Ascending aorta (tissue), 2 donors: ENCODE measurements around the gene FBLN1. TPM values are rescaled to one million over a fixed set of nuclear protein-coding genes. Genes with fewer than 3 reads are reported as not detected.

Experiments used
- DNase-seq, 2 donors: peaks; one replicate each; pipeline ENCODE4 v3.0.0-alpha.2; 2019; ENCODE audit warnings: low spot score in 2 of 2
- H3K27ac ChIP-seq, 2 donors: fragments of 200-600 bp; sonication (generic); one replicate each; pipeline ENCODE4 v1.5.1; 2016 to 2017; ENCODE audit warnings: mild to moderate bottlenecking in 1 of 2
- H3K27me3 ChIP-seq: fragments of 200-600 bp; sonication (generic); one replicate; pipeline ENCODE4 v1.5.1; 2017
- H3K36me3 ChIP-seq, 2 donors: fragments of 200-600 bp; sonication (generic); one replicate each; pipeline ENCODE4 v1.5.1; 2016
- H3K4me1 ChIP-seq, 2 donors: fragments of 200-600 bp; sonication (generic); one replicate each; pipeline ENCODE4 v1.5.1; 2016 to 2017; ENCODE audit warnings: mild to moderate bottlenecking in 1 of 2
- H3K4me3 ChIP-seq, 2 donors: fragments of 200-600 bp; sonication (generic); one replicate each; pipeline ENCODE4 v1.5.1; 2016 to 2017; ENCODE audit warnings: mild to moderate bottlenecking in 1 of 2
- H3K9me3 ChIP-seq, 2 donors: fragments of 200-600 bp; sonication (generic); one replicate each; pipeline ENCODE4 v1.5.1; 2016
- CTCF ChIP-seq, 3 experiments: fragments of 200-600 bp in 2 of 3; fragments of 450-650 bp in 1 of 3; sonication (generic) in 2 of 3; IDR thresholded peaks; one replicate each; pipeline ENCODE4 v1.5.1; 2016 to 2019; ENCODE audit warnings: antibody characterized with exemption in 3 of 3, mild to moderate bottlenecking in 1 of 3, moderate library complexity in 1 of 3
- intact Hi-C: fragments of 100-400 bp; cut with DNase I; formaldehyde crosslinking; loops from one replicate; pipeline ENCODE4 v1.15.1; 2023
- total RNA-seq: library from RNA; depleted of rRNA; stranded (reverse); fragments of >200 nt; gene quantifications from one replicate; pipeline ENCODE4 v1.1.0, GENCODE V29; 2016

FBLN1 gene
- total RNA-seq, 1 donor from 2014 or later = 580 TPM

GRCh38 chr22:45582955-45583320 is 80.3 kb downstream of the FBLN1 start:
- DNase-seq = no peak

GRCh38 chr22:45583504-45583903 is 80.8 kb downstream of the FBLN1 start:
- intact Hi-C loops = no loop called here
- no peak overlapping the region for H3K27ac ChIP-seq

More at GRCh38 chr22:45582955-45583320, 80.3 kb downstream of the FBLN1 start:
- intact Hi-C loops = no loop called here
- Histone ChIP-seq H3K9me3 (no peaks in the 10 kb centered on the region), H3K36me3 (peaks cover 4 to 20% of the 10 kb centered on the region in 2 donors), H3K27me3 (no peaks in the 10 kb centered on the region), H3K4me3 (no peak overlapping the region), H3K27ac (no peak overlapping the region), H3K4me1 (no peaks in the 10 kb centered on the region)
- TF ChIP-seq CTCF (IDR thresholded peaks at IDR 0.05) = no peak

GRCh38 chr22:45584121-45584570 is 81.5 kb downstream of the FBLN1 start:
- no peak overlapping the region for H3K27ac ChIP-seq
- H3K36me3 ChIP-seq = peaks cover under 1 to 20% of the 10 kb centered on the region in 2 donors
- no peaks in the 10 kb centered on the region for H3K27me3 ChIP-seq
- no peak for TF ChIP-seq CTCF (IDR thresholded peaks at IDR 0.05)
- intact Hi-C loops = no loop called here
- H3K4me1 ChIP-seq = no peaks in the 10 kb centered on the region
- H3K9me3 ChIP-seq = no peaks in the 10 kb centered on the region
- H3K4me3 ChIP-seq = no peak overlapping the region
- DNase-seq = no peak

More at GRCh38 chr22:45583504-45583903, 80.8 kb downstream of the FBLN1 start:
- H3K27me3 ChIP-seq = no peaks in the 10 kb centered on the region
- H3K4me3 ChIP-seq = no peak overlapping the region
- TF ChIP-seq CTCF (IDR thresholded peaks at IDR 0.05) = no peak
- peaks cover 4 to 20% of the 10 kb centered on the region in 2 donors for H3K36me3 ChIP-seq
- no peaks in the 10 kb centered on the region for H3K9me3 ChIP-seq
- no peak for DNase-seq
- no peaks in the 10 kb centered on the region for H3K4me1 ChIP-seq

GRCh38 chr22:45584621-45585436 is 82.1 kb downstream of the FBLN1 start:
- H3K4me1 ChIP-seq = no peaks in the 10 kb centered on the region
- no peak for TF ChIP-seq CTCF (IDR thresholded peaks at IDR 0.05)
- H3K36me3 ChIP-seq = peaks cover 4 to 20% of the 10 kb centered on the region in 2 donors
- no peak for DNase-seq
- H3K27ac ChIP-seq = no peak overlapping the region
- H3K4me3 ChIP-seq = no peak overlapping the region
- intact Hi-C loops = no loop called here
- H3K27me3 ChIP-seq = no peaks in the 10 kb centered on the region
- no peaks in the 10 kb centered on the region for H3K9me3 ChIP-seq

- Histone ChIP-seq H3K27ac (no peak overlapping the region), H3K27me3 (no peaks in the 10 kb centered on the region), H3K9me3 (no peaks in the 10 kb centered on the region), H3K4me3 (no peak overlapping the region), H3K36me3 (peaks cover 4 to 16% of the 10 kb centered on the region in 2 donors), H3K4me1 (no peaks in the 10 kb centered on the region)
- intact Hi-C loops = no loop called here
- no peak for DNase-seq
- no peak for TF ChIP-seq CTCF (IDR thresholded peaks at IDR 0.05)
Measured at GRCh38 chr22:45585437-45585755, 82.7 kb downstream of the FBLN1 start.
